Measurements from ENCODE around the gene PCOLCE2.

- TF ChIP-seq CTCF (IDR thresholded peaks at IDR 0.05; ENCODE audit: borderline replicate concordance, extremely low read depth, low read length, poor library complexity, severe bottlenecking) (no peak), EZH2 (IDR thresholded peaks at IDR 0.05; ENCODE audit: borderline replicate concordance, low read depth, low read length, severe bottlenecking) (no peak)
Observed at GRCh38 chr3:142849148-142849547, 39.7 kb downstream of the PCOLCE2 start.
